Thoracic aorta (tissue), 2 donors: ENCODE data around the gene CACYBP. TPM values are rescaled to one million over a fixed set of nuclear protein-coding genes. Genes with fewer than 3 reads are reported as not detected.

Experiments used
- ATAC-seq: fragments of 150-250 bp; one replicate; pipeline ENCODE4 v1.8.0; 2017; ENCODE audit warnings: low read depth; ENCODE audit not compliant: insufficient number of reproducible peaks, low FRiP score
- DNase-seq: peaks from one replicate; pipeline ENCODE4 v3.0.0-alpha.2; 2020; ENCODE audit warnings: low spot score
- H3K27ac ChIP-seq, 2 donors: fragments of 200-600 bp; sonication (generic); 1 replicate in 1 of 2; 2 replicates in 1 of 2; pipeline ENCODE4 v1.5.1; 2016; ENCODE audit warnings: mild to moderate bottlenecking in 2 of 2, moderate library complexity in 2 of 2
- H3K27me3 ChIP-seq: fragments of 200-600 bp; sonication (generic); replicated peaks from 2 replicates; pipeline ENCODE4 v1.6.0; 2016; ENCODE audit warnings: mild to moderate bottlenecking; ENCODE audit not compliant: insufficient read depth
- H3K36me3 ChIP-seq: fragments of 200-600 bp; sonication (generic); one replicate; pipeline ENCODE4 v1.5.1; 2016
- H3K4me1 ChIP-seq, 2 donors: fragments of 200-600 bp; sonication (generic); 1 replicate in 1 of 2; 2 replicates in 1 of 2; pipeline versions ENCODE4 v1.5.1 to v1.6.0; 2016; ENCODE audit warnings: low read depth in 2 of 2, mild to moderate bottlenecking in 1 of 2; ENCODE audit not compliant: control insufficient read depth in 1 of 2
- H3K4me3 ChIP-seq: fragments of 200-600 bp; sonication (generic); 2 replicates; pipeline ENCODE4 v1.5.1; 2016; ENCODE audit warnings: mild to moderate bottlenecking
- H3K9me3 ChIP-seq: fragments of 200-600 bp; sonication (generic); 2 replicates; pipeline ENCODE4 v1.5.1; 2016
- total RNA-seq, 2 donors: library from RNA; depleted of rRNA; stranded (reverse); fragments of >200 nt; gene quantifications; one replicate each; pipeline versions ENCODE4 v1.1.0 to v1.2.3, GENCODE V29; 2016
- TF ChIP-seq, protein P1 (sequence below): fragments of 200-600 bp; sonication (generic); IDR thresholded peaks from one replicate; pipeline ENCODE4 v1.5.1; 2019; ENCODE audit warnings: antibody characterized with exemption

Gene CACYBP
- total RNA-seq, 2 donors from 2014 or later = 54.8 to 55.0 TPM

DNA sequence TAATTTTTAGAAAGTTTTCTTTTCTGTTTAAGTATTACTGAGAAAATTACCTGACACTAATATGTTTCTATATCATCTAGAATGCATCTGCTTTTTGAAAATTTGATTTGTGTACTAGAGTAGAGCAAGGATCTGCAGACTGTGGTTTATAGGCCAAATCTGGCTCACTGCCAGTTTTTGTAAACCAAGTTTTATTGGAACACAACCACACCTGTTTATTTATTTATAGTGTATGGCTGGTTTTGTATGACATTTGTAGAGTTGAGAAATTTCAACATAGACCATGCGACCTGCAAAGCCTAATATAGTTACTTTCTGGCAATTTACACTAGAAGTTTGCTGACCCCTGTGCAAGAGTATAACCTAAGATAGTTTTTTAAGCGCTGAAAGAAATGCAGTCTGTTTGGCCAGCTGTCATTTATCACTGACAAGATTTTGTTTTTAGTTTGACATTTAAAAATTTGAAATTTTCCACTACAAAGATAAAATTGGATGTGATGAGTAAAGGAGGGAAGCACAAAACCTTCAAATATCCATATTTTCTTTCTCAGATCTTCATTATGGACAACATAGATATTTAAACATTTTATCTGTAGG is 36.1 kb upstream of the CACYBP start:
- ATAC-seq (no peak), DNase-seq (no peak)
- H3K4me3 ChIP-seq = no peak overlapping the region
- no peaks in the 10 kb centered on the region for H3K27me3 ChIP-seq
- TF ChIP-seq, protein P1, sequence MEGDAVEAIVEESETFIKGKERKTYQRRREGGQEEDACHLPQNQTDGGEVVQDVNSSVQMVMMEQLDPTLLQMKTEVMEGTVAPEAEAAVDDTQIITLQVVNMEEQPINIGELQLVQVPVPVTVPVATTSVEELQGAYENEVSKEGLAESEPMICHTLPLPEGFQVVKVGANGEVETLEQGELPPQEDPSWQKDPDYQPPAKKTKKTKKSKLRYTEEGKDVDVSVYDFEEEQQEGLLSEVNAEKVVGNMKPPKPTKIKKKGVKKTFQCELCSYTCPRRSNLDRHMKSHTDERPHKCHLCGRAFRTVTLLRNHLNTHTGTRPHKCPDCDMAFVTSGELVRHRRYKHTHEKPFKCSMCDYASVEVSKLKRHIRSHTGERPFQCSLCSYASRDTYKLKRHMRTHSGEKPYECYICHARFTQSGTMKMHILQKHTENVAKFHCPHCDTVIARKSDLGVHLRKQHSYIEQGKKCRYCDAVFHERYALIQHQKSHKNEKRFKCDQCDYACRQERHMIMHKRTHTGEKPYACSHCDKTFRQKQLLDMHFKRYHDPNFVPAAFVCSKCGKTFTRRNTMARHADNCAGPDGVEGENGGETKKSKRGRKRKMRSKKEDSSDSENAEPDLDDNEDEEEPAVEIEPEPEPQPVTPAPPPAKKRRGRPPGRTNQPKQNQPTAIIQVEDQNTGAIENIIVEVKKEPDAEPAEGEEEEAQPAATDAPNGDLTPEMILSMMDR = no peak
- peaks cover 30 to 57% of the 10 kb centered on the region in 2 donors for H3K4me1 ChIP-seq
- H3K27ac ChIP-seq = peak overlapping the region in 1 of 2 donors; percentile 56
- no peaks in the 10 kb centered on the region for H3K9me3 ChIP-seq
- H3K36me3 ChIP-seq = no peaks in the 10 kb centered on the region

DNA sequence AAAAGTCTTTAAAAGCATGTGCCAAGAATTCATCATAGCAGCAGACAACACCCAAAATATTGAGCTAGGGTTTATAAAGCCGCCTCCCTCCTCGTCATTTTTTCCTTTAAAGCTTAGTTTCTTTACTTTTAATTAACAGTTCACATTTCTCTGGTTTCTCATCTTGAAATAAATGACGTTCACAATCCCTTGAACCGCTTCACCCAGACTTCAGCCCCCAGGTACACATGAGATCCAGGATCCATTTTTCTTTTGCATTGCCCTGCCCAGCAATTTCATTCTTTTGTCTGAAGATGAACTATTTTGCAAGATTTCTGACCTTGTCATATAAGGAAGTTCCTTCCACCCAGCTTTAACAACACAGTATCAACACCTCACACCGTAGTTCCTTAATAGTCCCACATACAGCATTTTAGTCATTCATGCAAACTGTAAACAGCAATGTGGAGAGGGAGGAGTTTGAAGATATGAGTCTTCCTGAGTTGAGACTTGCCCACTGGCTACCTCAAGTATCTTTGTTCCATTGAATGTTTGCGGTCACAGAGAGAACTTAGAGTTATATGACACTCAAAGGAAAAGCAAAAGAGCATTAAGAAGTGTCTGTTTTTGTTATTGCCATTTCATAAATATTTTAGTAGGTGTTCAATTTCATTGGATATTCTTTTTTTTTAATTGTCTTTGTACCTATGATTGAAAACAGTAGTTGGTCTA is 35.3 kb upstream of the CACYBP start:
- H3K4me3 ChIP-seq = no peak overlapping the region
- no peaks in the 10 kb centered on the region for H3K27me3 ChIP-seq
- TF ChIP-seq, protein P1 = no peak
- H3K9me3 ChIP-seq = no peaks in the 10 kb centered on the region
- H3K27ac ChIP-seq = peak overlapping the region; percentile 20 to 56
- no peak for DNase-seq
- no peaks in the 10 kb centered on the region for H3K36me3 ChIP-seq
- H3K4me1 ChIP-seq = peaks cover 35 to 60% of the 10 kb centered on the region in 2 donors
- no peak for ATAC-seq

DNA sequence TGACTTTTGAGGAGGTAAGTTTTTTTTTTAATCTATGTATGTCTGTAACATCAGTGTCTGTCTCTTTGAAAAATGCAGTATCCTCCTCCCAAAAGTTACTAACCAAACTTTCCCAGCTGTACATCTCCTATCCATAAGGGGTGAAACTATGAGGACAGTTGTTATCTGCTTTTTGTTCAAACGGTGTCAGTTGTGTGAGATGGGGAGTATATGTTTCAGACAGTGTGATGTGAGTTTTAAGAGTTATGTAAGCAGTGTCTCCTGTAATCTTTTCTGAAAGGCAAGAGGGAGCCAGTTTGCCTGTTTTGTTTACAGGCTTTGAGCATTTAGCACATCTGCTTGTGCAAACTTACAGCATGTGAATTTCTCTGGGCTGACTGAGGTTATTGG is 34.8 kb upstream of the CACYBP start:
- peak overlapping the region; percentile 20 to 56 for H3K27ac ChIP-seq
- no peak overlapping the region for H3K4me3 ChIP-seq
- no peaks in the 10 kb centered on the region for H3K36me3 ChIP-seq
- DNase-seq (no peak), ATAC-seq (no peak)
- H3K4me1 ChIP-seq = peaks cover 35 to 60% of the 10 kb centered on the region in 2 donors
- H3K27me3 ChIP-seq = no peaks in the 10 kb centered on the region
- no peaks in the 10 kb centered on the region for H3K9me3 ChIP-seq
- TF ChIP-seq, protein P1 = no peak

DNA sequence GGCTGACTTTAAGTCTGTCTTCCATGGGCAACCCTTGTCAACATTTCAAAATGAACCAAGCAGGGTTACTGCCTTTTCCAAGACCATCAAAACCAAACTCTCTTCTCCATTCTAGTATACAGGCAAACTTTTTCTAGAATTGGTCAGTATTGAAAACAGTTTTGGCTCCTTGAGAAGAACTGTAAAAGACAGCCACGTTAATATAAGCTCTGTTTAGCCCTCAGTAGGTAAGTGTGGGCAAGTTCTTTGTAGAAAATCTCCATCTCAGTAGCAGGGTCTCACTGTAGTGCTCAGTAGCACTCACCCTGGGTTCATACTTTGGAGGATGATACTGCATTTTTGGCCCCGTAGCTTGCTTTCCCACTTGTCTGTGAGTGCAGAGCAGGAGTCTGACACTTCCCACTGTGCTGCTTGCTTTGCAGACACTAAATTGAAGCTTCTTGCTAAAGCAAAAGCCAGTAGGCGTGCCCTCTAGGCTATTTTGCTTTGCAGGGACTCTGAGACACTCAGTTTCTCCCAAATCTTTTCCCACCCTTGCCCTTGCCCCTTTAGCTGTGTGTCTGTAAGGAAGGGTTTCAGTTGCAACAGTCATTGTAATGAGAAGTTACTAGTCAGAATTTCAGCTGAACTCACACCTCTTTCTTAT is 34.3 kb upstream of the CACYBP start:
- no peaks in the 10 kb centered on the region for H3K9me3 ChIP-seq
- H3K27ac ChIP-seq = peak overlapping the region; percentile 20 to 56
- ATAC-seq = no peak
- DNase-seq = no peak
- no peaks in the 10 kb centered on the region for H3K36me3 ChIP-seq
- H3K4me1 ChIP-seq = peaks cover 35 to 60% of the 10 kb centered on the region in 2 donors
- H3K27me3 ChIP-seq = no peaks in the 10 kb centered on the region
- peak overlapping the region; percentile 2 for H3K4me3 ChIP-seq
- TF ChIP-seq, protein P1 = no peak

DNA sequence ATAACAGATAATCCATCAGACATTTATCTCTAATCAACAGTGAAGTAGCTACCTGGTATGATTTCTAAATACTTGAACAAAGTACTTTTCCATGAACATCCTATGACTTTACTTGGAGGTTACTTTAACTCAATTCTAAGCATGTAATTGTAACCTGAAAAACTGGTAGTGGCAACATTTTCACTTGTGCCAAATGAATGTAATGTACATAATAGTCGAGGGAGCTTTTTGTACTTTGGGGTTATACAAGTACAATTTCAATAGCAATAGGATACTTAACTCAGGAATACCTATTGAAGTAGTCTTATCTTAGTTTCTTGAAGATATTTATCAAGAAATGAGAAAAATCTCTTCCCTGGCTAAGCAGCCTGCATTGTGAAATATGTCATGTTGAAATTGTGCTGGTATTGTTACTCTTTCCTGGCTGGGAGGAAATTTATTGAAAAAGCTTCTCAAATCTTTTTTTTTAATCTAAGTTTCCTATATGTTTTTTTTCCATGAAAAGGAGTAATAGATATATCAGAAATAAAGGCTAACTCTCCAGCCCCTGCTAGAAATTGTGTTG is 33.7 kb upstream of the CACYBP start:
- ATAC-seq (no peak), DNase-seq (no peak)
- Histone ChIP-seq H3K9me3 (no peaks in the 10 kb centered on the region), H3K27ac (peak overlapping the region; percentile 45 to 56), H3K36me3 (no peaks in the 10 kb centered on the region), H3K4me1 (peaks cover 35 to 60% of the 10 kb centered on the region in 2 donors), H3K27me3 (no peaks in the 10 kb centered on the region), H3K4me3 (peak overlapping the region; percentile 2)
- TF ChIP-seq, protein P1 = no peak
